PC-9 (cell line): ENCODE data around the gene POMGNT2.

Source experiments
- CTCF ChIP-seq: fragments of 200-600 bp; sonication (generic); conservative IDR thresholded peaks from 2 replicates; pipeline ENCODE4 v1.6.1; 2017; ENCODE audit warnings: mixed run types, antibody characterized with exemption, mild to moderate bottlenecking, moderate library complexity
- EZH2 ChIP-seq: fragments of 200-600 bp; sonication (generic); IDR thresholded peaks from 2 replicates; pipeline ENCODE4 v1.8.0; 2017; ENCODE audit warnings: antibody characterized with exemption, low read depth

- no peak for TF ChIP-seq CTCF
- TF ChIP-seq EZH2 = no peak
Observed at GRCh38 chr3:43077707-43078106, 28.2 kb downstream of the POMGNT2 start.
